ENCODE measurements around the gene FBLN1.

Gene FBLN1

GRCh38 chr22:45574069-45574703, 71.5 kb downstream of the FBLN1 start:
- DNase-seq = no peak

GRCh38 chr22:45575173-45575572, 72.5 kb downstream of the FBLN1 start:
- no peak for DNase-seq

GRCh38 chr22:45575607-45576272, 73.1 kb downstream of the FBLN1 start:
- no peak for DNase-seq

- DNase-seq = no peak
These were observed 73.6 kb downstream of the FBLN1 start for GRCh38 chr22:45576273-45576625.

- DNase-seq = no peak
These were observed 74.2 kb downstream of the FBLN1 start for GRCh38 chr22:45576730-45577464.

GRCh38 chr22:45577746-45578523, 75.3 kb downstream of the FBLN1 start:
- peak; percentile 72 for DNase-seq

GRCh38 chr22:45578524-45579147, 76.0 kb downstream of the FBLN1 start:
- DNase-seq = no peak

GRCh38 chr22:45579306-45579705, 76.6 kb downstream of the FBLN1 start:
- no peak for DNase-seq

- no peak for DNase-seq
These were observed 77.4 kb downstream of the FBLN1 start for GRCh38 chr22:45579806-45580725.

GRCh38 chr22:45580726-45581381, 78.2 kb downstream of the FBLN1 start:
- no peak for DNase-seq

- no peak for DNase-seq
These were observed 78.9 kb downstream of the FBLN1 start for GRCh38 chr22:45581549-45582080.

- no peak for DNase-seq
These were observed 79.7 kb downstream of the FBLN1 start for GRCh38 chr22:45582236-45582954.

GRCh38 chr22:45582955-45583320, 80.3 kb downstream of the FBLN1 start:
- DNase-seq = no peak

GRCh38 chr22:45583504-45583903, 80.8 kb downstream of the FBLN1 start:
- DNase-seq = peak; percentile 30

GRCh38 chr22:45584121-45584570, 81.5 kb downstream of the FBLN1 start:
- DNase-seq = no peak

- no peak for DNase-seq
These were observed 82.1 kb downstream of the FBLN1 start for GRCh38 chr22:45584621-45585436.

GRCh38 chr22:45585437-45585755, 82.7 kb downstream of the FBLN1 start:
- DNase-seq = no peak

- DNase-seq = no peak
These were observed 83.4 kb downstream of the FBLN1 start for GRCh38 chr22:45585946-45586540.
